Fibroblast of the aortic adventitia (primary cell): ENCODE data around the gene POLR2F. TPM values are rescaled to one million over a fixed set of nuclear protein-coding genes. Genes with fewer than 3 reads are reported as not detected.
A peak's percentile ranks its signal among the peaks of the same experiment; 100 is the strongest.

ENCODE experiments used
- DNase-seq: peaks from one replicate; pipeline ENCODE4 v3.0.0-alpha.2; 2010; ENCODE audit warnings: low read depth
- H3K4me3 ChIP-seq: 2 replicates; pipeline ENCODE4 v1.5.1; 2011; ENCODE audit warnings: low read depth, mild to moderate bottlenecking, control low read depth, low read length, moderate library complexity
- CTCF ChIP-seq: IDR thresholded peaks from 2 replicates; pipeline ENCODE4 v1.5.1; 2011; ENCODE audit warnings: mild to moderate bottlenecking, low read length, control low read depth, inconsistent platforms; ENCODE audit not compliant: insufficient read depth
- total RNA-seq: library from RNA; depleted of rRNA; stranded (reverse); fragments of >200 nt; gene quantifications from 2 replicates; pipeline ENCODE4 v1.2.3, GENCODE V29; 2012; ENCODE audit warnings: low replicate concordance

The POLR2F gene
- total RNA-seq, 1 donor = 18.3 TPM

- H3K4me3 ChIP-seq = no peak overlapping the region
- TF ChIP-seq CTCF = no peak
- DNase-seq = no peak
Measured at GRCh38 chr22:38005943-38006342, 52.4 kb downstream of the POLR2F start.

DNA sequence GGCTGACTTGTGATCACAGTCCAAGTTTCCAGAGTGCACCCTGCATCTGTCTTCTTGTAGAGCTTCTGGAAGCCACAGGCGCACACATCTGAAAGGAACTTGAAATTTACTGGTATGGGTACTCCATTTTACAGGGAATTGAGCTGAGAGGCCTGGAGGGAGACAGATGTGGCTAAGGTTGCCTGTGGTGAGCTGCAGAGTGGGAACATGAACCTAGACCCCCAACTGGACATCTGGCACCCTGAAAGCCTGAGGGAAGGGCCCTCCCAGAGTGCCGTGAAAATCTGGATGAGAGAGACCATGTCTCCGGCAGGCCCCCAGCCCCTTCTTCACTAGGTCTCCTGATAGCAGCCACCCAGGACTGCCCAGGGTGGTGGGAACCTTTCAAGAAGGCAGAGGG lies 53.4 kb downstream of the POLR2F start:
- TF ChIP-seq CTCF = no peak
- DNase-seq = no peak
- no peak overlapping the region for H3K4me3 ChIP-seq

DNA sequence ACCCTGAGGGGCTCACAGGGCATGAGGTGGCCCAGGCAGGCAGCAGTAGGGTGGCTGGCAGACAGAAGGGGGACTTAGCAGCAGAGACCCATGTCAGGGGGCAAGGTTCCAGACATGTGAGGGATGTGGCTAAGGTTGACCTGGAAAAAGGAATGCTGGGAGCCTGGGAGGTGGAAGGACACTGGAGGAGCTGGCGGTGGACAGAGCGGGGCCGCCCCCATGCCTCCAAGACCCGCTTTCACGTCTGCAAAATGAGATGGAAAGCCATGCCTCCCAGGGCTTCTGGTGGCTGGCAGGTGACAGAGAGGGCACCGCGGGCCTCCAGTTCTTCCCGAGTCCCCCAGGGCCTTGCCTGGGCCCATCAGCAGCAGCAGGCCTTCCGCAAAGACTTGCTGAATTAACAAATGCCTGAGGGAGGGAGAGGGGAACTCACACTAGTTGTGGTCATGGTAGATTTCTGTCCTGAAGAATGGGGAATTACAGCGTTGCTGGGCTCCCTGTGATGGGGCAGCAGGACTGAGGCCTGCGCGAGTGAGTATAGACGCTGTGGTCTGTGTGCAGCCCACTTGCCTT lies 53.9 kb downstream of the POLR2F start:
- TF ChIP-seq CTCF = no peak
- no peak overlapping the region for H3K4me3 ChIP-seq
- no peak for DNase-seq

GRCh38 chr22:38009000-38009806 lies 55.7 kb downstream of the POLR2F start:
- H3K4me3 ChIP-seq = no peak overlapping the region
- DNase-seq = no peak
- TF ChIP-seq CTCF = no peak

GRCh38 chr22:38012604-38013072 lies 59.1 kb downstream of the POLR2F start:
- H3K4me3 ChIP-seq = no peak overlapping the region
- DNase-seq = peak; percentile 13
- TF ChIP-seq CTCF = no peak

DNA sequence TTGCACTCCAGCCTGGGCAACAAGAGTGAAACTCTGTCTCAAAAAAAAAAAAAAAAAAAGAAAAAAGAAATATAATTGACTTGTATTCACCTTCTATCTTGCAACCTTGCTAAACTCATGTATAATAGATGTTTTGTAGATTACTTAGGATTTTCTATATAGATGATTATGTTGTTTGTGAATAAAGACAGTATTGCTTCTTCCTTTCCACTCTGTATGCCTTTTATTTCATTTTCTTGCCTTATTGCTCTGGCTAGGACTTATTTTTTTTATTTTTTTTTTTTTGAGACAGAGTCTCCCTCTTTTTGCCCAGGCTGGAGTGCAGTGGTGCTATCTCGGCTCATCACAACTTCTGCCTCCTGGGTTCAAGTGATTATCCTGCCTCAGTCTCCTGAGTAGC lies 60.6 kb downstream of the POLR2F start:
- no peak for TF ChIP-seq CTCF
- no peak overlapping the region for H3K4me3 ChIP-seq
- no peak for DNase-seq
